Liver (tissue), 9 donors: ENCODE data around the gene HSD17B4. TPM values are rescaled to one million over a fixed set of nuclear protein-coding genes. Genes with fewer than 3 reads are reported as not detected.

Experiments
- DNase-seq: peaks from one replicate; pipeline ENCODE4 v3.0.0-alpha.2; 2017; ENCODE audit warnings: low spot score
- H3K27ac ChIP-seq, 2 donors: one replicate each; pipeline ENCODE4 v1.7.0; 2013; ENCODE audit warnings: inconsistent platforms in 2 of 2, low read length in 2 of 2, control low read depth in 1 of 2, low read depth in 1 of 2, mild to moderate bottlenecking in 1 of 2
- H3K27me3 ChIP-seq, 4 donors: one replicate each; pipeline versions ENCODE4 v1.6.1 to v1.7.0; 2013; ENCODE audit warnings: low read length in 3 of 4, inconsistent platforms in 1 of 4, mild to moderate bottlenecking in 1 of 4, moderate library complexity in 1 of 4; ENCODE audit not compliant: control insufficient read depth in 4 of 4, insufficient read depth in 4 of 4
- H3K36me3 ChIP-seq, 4 donors: one replicate each; pipeline versions ENCODE4 v1.6.1 to v1.7.0; 2013; ENCODE audit warnings: low read length in 3 of 4, mild to moderate bottlenecking in 3 of 4, low read depth in 1 of 4, moderate library complexity in 1 of 4; ENCODE audit not compliant: control insufficient read depth in 4 of 4, insufficient read depth in 3 of 4
- H3K4me1 ChIP-seq, 4 donors: one replicate each; pipeline versions ENCODE4 v1.6.1 to v1.7.0; 2013; ENCODE audit warnings: low read length in 3 of 4, mild to moderate bottlenecking in 3 of 4, moderate library complexity in 1 of 4; ENCODE audit not compliant: control insufficient read depth in 4 of 4, insufficient read depth in 4 of 4
- H3K4me3 ChIP-seq, 3 donors: one replicate each; pipeline versions ENCODE4 v1.6.1 to v1.7.0; 2013; ENCODE audit warnings: low read length in 3 of 3, control low read depth in 1 of 3, low read depth in 1 of 3, mild to moderate bottlenecking in 1 of 3
- H3K9ac ChIP-seq, 2 donors: one replicate each; pipeline ENCODE4 v1.7.0; 2013; ENCODE audit warnings: low read length in 2 of 2, mild to moderate bottlenecking in 2 of 2, moderate library complexity in 2 of 2, control low read depth in 1 of 2, low read depth in 1 of 2
- H3K9me3 ChIP-seq, 4 donors: one replicate each; pipeline versions ENCODE4 v1.6.1 to v1.7.0; 2013; ENCODE audit warnings: low read length in 3 of 4; ENCODE audit not compliant: control insufficient read depth in 4 of 4
- FOXA1 ChIP-seq: IDR thresholded peaks from 2 replicates; pipeline ENCODE4 v1.6.1; 2016; ENCODE audit warnings: antibody characterized with exemption
- FOXA2 ChIP-seq: IDR thresholded peaks from 2 replicates; pipeline ENCODE4 v1.6.1; 2016; ENCODE audit warnings: antibody characterized with exemption
- NR2F2 ChIP-seq: IDR thresholded peaks from 2 replicates; pipeline ENCODE4 v1.6.1; 2016; ENCODE audit warnings: antibody characterized with exemption
- RAD21 ChIP-seq, 2 donors: IDR thresholded peaks; 2 replicates each; pipeline ENCODE4 v1.6.1; 2016; ENCODE audit warnings: antibody characterized with exemption in 2 of 2, mild to moderate bottlenecking in 2 of 2
- YY1 ChIP-seq: IDR thresholded peaks from 2 replicates; pipeline ENCODE4 v1.6.1; 2016; ENCODE audit warnings: antibody characterized with exemption, mild to moderate bottlenecking
- WGBS: extraction: QIAGEN DNeasy Blood & Tissue Kit; methylation state at CpG from one replicate; pipeline ENCODE4 v1.1.7; 2013; 5-methylcytosine and 5-hydroxymethylcytosine counted together
- polyA plus RNA-seq, 2 donors: library from polyadenylated mRNA; stranded (reverse) in 1 of 2; unstranded in 1 of 2; fragments of 200-250 nt in 1 of 2; fragments of >200 nt in 1 of 2; fragmentation: Nextera tagmentation in 1 of 2; extraction: Ambion mirVana in 1 of 2; gene quantifications; one replicate each; pipeline versions ENCODE4 v1.2.1 to v1.2.3, GENCODE V29; 2013 to 2015
- total RNA-seq, 2 donors: library from RNA; depleted of rRNA; stranded (reverse); fragments of >200 nt; gene quantifications; one replicate each; pipeline ENCODE4 v1.2.3, GENCODE V29; 2014
- TF ChIP-seq, protein P1 (sequence below): IDR thresholded peaks from 2 replicates; pipeline ENCODE4 v1.6.1; 2016; ENCODE audit warnings: antibody characterized with exemption
- TF ChIP-seq, protein P2 (sequence below): IDR thresholded peaks from 2 replicates; pipeline ENCODE4 v1.6.1; 2016; ENCODE audit warnings: antibody characterized with exemption, mild to moderate bottlenecking
- TF ChIP-seq, protein P3 (sequence below): fragments of 150-350 bp; IDR thresholded peaks from 2 replicates; pipeline ENCODE4 v1.5.1; 2017; ENCODE audit warnings: improper control_type of control experiment, low read depth, low read length; ENCODE audit not compliant: missing input control
- donor health status: healthy.
- donor health status: healthy.
- donor health status: healthy.
- donor health status: healthy.
- donor health status: healthy.

Gene HSD17B4
- total and polyA plus RNA-seq, 4 donors, result 299 to 699 (median 393) TPM

DNA sequence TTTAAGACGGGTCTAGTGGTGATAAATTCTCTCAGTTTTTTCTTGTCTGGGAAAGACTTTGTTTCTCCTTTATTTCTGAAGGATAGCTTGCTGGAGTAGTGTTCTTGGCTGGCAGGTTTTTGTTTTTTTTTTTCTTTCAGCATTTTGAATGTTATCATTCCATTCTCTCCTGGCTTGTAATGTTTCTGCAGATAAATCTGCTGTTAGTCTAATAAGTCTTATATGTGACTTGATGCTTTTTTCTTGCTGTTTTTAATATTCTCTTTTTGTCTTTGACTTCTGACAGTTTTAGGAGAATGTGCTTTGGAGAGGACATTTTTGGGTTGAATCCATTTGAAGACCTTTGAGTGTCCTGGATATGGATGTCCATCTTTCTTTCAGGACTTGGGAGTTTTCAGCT lies 16.0 kb downstream of the HSD17B4 start:
- Histone ChIP-seq H3K36me3 (peaks cover 0 to 20% (median 2%) of the 10 kb centered on the region in 4 donors), H3K27me3 (no peaks in the 10 kb centered on the region), H3K4me3 (no peak overlapping the region), H3K4me1 (peaks cover 2 to 31% (median 6%) of the 10 kb centered on the region in 4 donors), H3K9ac (no peak overlapping the region), H3K27ac (no peak overlapping the region), H3K9me3 (peaks cover 0 to 11% (median 1%) of the 10 kb centered on the region in 4 donors)
- TF ChIP-seq NR2F2 (no peak), RAD21 (IDR thresholded peaks at IDR 0.05) (no peak)
- DNase-seq, result no peak
- WGBS, result 98% methylated on average over 1 of the region's 1 CpG

DNA sequence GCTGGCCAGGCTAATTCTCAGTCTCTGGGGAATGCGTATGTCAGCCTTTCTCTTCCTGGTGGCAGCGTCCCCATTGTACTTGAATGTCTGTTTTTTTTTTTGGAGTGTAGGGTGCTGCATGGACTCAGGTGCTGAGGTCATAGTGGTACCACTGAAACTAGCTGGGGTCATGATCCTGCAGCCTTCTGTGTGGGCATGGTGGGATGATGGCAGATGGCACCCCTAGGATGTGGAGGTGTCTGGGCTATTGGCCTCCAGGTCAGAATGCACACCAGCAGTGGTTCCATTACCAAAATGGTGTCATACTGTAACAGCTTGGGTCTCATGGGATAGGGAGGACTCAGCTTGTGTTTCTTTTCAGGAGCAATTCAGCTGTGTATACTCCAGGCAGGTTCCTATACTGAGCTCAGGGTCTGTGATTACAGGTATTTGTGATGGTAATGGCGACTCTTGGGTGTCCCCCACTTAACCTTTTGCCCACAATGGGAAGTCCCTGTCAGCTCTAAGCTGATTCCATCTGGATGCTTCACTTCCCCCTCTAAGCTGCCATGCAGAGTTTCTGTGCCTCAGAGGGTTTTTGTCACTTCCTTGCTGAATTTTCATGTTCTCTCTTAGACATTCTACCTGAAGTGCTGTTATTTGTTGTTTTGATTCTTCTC lies 17.9 kb downstream of the HSD17B4 start:
- TF ChIP-seq FOXA1, result no peak
- TF ChIP-seq, protein P1, sequence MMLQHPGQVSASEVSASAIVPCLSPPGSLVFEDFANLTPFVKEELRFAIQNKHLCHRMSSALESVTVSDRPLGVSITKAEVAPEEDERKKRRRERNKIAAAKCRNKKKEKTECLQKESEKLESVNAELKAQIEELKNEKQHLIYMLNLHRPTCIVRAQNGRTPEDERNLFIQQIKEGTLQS, result no peak
- TF ChIP-seq FOXA2, result no peak
- TF ChIP-seq, protein P2, sequence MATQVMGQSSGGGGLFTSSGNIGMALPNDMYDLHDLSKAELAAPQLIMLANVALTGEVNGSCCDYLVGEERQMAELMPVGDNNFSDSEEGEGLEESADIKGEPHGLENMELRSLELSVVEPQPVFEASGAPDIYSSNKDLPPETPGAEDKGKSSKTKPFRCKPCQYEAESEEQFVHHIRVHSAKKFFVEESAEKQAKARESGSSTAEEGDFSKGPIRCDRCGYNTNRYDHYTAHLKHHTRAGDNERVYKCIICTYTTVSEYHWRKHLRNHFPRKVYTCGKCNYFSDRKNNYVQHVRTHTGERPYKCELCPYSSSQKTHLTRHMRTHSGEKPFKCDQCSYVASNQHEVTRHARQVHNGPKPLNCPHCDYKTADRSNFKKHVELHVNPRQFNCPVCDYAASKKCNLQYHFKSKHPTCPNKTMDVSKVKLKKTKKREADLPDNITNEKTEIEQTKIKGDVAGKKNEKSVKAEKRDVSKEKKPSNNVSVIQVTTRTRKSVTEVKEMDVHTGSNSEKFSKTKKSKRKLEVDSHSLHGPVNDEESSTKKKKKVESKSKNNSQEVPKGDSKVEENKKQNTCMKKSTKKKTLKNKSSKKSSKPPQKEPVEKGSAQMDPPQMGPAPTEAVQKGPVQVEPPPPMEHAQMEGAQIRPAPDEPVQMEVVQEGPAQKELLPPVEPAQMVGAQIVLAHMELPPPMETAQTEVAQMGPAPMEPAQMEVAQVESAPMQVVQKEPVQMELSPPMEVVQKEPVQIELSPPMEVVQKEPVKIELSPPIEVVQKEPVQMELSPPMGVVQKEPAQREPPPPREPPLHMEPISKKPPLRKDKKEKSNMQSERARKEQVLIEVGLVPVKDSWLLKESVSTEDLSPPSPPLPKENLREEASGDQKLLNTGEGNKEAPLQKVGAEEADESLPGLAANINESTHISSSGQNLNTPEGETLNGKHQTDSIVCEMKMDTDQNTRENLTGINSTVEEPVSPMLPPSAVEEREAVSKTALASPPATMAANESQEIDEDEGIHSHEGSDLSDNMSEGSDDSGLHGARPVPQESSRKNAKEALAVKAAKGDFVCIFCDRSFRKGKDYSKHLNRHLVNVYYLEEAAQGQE, result no peak
- TF ChIP-seq YY1, result no peak
- no peak overlapping the region for H3K27ac ChIP-seq
- no peak overlapping the region for H3K9ac ChIP-seq
- no peak for DNase-seq
- peaks cover 0 to 27% (median 4%) of the 10 kb centered on the region in 4 donors for H3K4me1 ChIP-seq
- 92% methylated on average over 3 of the region's 3 CpGs for WGBS
- peaks cover 4 to 26% (median 8%) of the 10 kb centered on the region in 4 donors for H3K36me3 ChIP-seq
- no peak overlapping the region for H3K4me3 ChIP-seq
- no peaks in the 10 kb centered on the region for H3K27me3 ChIP-seq
- peaks cover 0 to 11% (median 1%) of the 10 kb centered on the region in 4 donors for H3K9me3 ChIP-seq

DNA sequence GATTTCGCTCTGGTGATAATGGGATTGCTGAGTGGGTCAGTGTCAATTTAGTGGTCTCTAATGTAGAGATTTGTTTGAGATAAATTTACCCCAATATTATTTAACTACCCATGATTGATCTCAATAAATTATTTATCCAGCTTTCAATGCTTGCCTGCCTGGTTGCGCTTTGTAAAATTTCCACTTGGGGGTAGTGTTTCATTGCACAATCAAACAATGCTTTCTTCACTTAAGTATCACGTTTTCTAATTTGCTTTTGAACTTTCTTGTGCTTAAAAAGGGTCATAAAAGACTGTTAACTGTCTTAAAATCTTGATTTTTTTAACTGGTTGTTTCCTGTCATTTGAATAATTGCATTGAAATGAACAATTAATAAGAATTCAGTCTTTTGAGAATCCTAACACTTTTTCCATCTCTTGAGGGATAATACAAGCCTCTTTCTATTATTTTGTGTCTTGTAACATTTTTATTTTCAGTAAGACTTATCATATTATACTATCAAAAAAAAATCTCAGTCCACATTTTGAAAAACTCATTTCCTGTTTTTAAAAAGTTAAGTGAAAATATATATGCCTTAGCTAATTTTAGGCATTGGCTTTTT lies 18.7 kb downstream of the HSD17B4 start:
- DNase-seq, result no peak
- Histone ChIP-seq H3K4me3 (no peak overlapping the region), H3K27ac (no peak overlapping the region), H3K36me3 (peaks cover 4 to 26% (median 10%) of the 10 kb centered on the region in 4 donors), H3K4me1 (peaks cover 0 to 20% (median 0%) of the 10 kb centered on the region in 4 donors), H3K9me3 (peaks cover 0 to 11% (median 1%) of the 10 kb centered on the region in 4 donors), H3K9ac (no peak overlapping the region), H3K27me3 (no peaks in the 10 kb centered on the region)
- TF ChIP-seq FOXA2 (no peak), YY1 (peak; percentile 12), RAD21 (IDR thresholded peaks at IDR 0.05) (peak; percentile 68 to 74)
- TF ChIP-seq, protein P3, sequence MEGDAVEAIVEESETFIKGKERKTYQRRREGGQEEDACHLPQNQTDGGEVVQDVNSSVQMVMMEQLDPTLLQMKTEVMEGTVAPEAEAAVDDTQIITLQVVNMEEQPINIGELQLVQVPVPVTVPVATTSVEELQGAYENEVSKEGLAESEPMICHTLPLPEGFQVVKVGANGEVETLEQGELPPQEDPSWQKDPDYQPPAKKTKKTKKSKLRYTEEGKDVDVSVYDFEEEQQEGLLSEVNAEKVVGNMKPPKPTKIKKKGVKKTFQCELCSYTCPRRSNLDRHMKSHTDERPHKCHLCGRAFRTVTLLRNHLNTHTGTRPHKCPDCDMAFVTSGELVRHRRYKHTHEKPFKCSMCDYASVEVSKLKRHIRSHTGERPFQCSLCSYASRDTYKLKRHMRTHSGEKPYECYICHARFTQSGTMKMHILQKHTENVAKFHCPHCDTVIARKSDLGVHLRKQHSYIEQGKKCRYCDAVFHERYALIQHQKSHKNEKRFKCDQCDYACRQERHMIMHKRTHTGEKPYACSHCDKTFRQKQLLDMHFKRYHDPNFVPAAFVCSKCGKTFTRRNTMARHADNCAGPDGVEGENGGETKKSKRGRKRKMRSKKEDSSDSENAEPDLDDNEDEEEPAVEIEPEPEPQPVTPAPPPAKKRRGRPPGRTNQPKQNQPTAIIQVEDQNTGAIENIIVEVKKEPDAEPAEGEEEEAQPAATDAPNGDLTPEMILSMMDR, result peak; percentile 54
- WGBS, result 54% methylated on average over 3 of the region's 3 CpGs
